ENCODE data around the gene PARVB.
"Not testable (repeated sequence)": the region's sequence is repeated elsewhere in the genome, so short reads cannot be mapped to it uniquely, and the experiment has no call there.

The PARVB gene

DNA sequence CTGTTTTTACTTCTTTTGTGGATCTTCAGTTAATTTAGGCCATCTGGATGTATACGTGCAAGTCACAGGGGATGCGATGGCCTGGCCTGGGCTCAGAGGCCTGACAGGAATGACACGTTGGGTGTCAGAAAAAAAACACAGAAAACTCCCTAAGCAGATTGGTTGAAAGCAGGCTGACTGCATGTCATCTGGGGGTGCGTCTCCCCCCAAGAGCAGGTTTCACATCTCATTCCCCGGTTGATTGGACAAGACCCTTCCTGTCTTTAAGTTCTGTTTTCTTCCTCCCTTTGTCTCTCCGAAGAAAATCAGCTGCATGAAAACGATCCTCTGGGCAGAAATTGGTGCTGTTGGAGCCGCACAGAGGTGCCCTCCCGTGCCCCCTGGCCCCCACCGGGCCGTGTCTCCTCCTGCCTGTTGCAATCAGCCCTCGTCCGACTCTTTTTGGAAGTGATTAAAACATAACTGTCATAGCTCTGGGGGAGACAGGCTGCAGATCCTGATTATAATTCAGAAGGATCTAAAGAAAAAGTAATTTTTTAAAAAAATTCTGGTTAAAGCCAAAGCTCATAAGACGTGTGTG lies 84.8 kb downstream of the PARVB start:
- peaks cover 20% of the 10 kb centered on the region for H3K4me1 Mint-ChIP-seq
- no peak for DNase-seq (ENCODE audit: low spot score in 2 of 2)
- no peak overlapping the region for H3K4me3 Mint-ChIP-seq
- H3K27ac Mint-ChIP-seq, result no peak overlapping the region
- ATAC-seq, result no peak
- no peaks in the 10 kb centered on the region for H3K9me3 Mint-ChIP-seq
- H3K36me3 Mint-ChIP-seq, result peaks cover 44% of the 10 kb centered on the region

DNA sequence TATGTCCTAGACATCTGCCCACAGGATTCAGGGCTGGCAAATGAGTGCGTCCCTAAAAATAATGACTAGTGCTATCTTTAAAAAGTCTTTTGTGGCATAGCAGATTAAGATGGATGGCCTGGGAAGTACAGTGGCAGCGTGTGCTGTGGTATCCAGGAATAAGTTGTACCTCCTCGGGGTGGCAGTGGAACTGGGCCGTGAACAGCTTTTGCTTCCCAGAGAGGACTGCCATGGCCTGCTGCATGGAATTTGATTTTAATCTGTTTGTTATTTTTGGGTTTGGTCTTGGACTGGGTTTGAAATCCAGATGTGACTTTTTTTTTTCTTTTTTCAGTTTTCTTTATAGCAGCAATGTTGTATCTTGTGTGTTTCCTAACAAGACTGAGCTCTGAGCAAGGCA lies 85.3 kb downstream of the PARVB start:
- no peak for DNase-seq (ENCODE audit: low spot score in 2 of 2)
- no peak overlapping the region for H3K4me3 Mint-ChIP-seq
- no peak for ATAC-seq
- peaks cover 39% of the 10 kb centered on the region for H3K36me3 Mint-ChIP-seq
- H3K9me3 Mint-ChIP-seq, result no peaks in the 10 kb centered on the region
- no peak overlapping the region for H3K27ac Mint-ChIP-seq
- H3K4me1 Mint-ChIP-seq, result peaks cover 20% of the 10 kb centered on the region

DNA sequence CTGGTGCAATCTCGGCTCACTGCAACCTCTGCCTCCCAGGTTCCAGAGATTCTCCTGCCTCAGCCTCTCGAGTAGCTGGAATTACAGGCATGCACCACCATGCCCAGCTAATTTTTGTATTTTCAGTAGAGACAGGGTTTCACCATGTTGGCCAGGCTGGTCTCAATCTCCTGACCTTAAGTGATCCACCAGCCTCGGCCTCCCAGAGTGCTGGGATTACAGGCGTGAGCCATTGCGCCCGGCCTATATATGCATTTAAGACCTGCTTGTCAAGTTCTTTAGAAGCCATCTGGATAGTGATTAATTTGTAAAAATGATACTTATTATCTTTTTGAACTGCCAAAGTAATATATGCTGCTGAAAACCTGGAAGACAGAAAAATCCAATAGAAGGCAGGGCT lies 86.6 kb downstream of the PARVB start:
- ATAC-seq; DNase-seq (ENCODE audit: low spot score in 2 of 2); H3K27ac Mint-ChIP-seq; H3K4me3 Mint-ChIP-seq; H3K9me3 Mint-ChIP-seq: not testable (repeated sequence)
- Mint-ChIP-seq H3K36me3 (peaks cover 34% of the 10 kb centered on the region), H3K4me1 (peaks cover 20% of the 10 kb centered on the region)

- H3K4me3 Mint-ChIP-seq, result no peak overlapping the region
- H3K4me1 Mint-ChIP-seq, result peaks cover 16% of the 10 kb centered on the region
- ATAC-seq (no peak), DNase-seq (ENCODE audit: low spot score in 2 of 2) (no peak)
- peaks cover 36% of the 10 kb centered on the region for H3K36me3 Mint-ChIP-seq
- no peaks in the 10 kb centered on the region for H3K9me3 Mint-ChIP-seq
- no peak overlapping the region for H3K27ac Mint-ChIP-seq
Measured at GRCh38 chr22:44111562-44112155, 87.6 kb downstream of the PARVB start.

DNA sequence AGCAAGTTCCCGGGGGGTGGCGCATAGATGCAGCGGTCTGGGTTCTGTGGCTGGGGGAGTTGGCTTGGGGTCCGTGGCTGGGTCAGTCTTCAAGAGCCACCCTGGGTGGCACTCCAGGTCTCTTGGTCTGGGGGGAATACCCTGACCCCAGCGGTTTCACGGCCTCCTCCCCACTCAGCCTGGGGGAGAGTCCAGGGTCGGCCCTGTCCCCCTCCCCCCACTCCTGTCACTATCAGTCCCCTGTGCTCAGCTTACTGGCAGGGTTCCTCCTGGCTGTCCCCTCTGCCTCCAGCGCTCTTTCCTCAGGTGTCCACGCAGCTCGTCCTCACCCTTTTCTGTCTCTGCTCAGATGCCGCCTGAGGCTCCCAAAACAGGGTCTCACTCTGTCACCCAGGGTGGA lies 88.1 kb downstream of the PARVB start:
- H3K36me3 Mint-ChIP-seq, result peaks cover 36% of the 10 kb centered on the region

GRCh38 chr22:44116331-44116730 lies 92.2 kb downstream of the PARVB start:
- ATAC-seq, result no peak
- Mint-ChIP-seq H3K36me3 (peaks cover 13% of the 10 kb centered on the region), H3K4me3 (no peak overlapping the region), H3K27ac (no peak overlapping the region), H3K9me3 (no peaks in the 10 kb centered on the region), H3K4me1 (peaks cover 6% of the 10 kb centered on the region)
- DNase-seq (ENCODE audit: low spot score in 2 of 2), result no peak

More for the DNA sequence above, 88.1 kb downstream of the PARVB start:
- peaks cover 10% of the 10 kb centered on the region for H3K4me1 Mint-ChIP-seq
- no peak for ATAC-seq
- DNase-seq (ENCODE audit: low spot score in 2 of 2), result no peak
- no peak overlapping the region for H3K4me3 Mint-ChIP-seq
- no peak overlapping the region for H3K27ac Mint-ChIP-seq
- no peaks in the 10 kb centered on the region for H3K9me3 Mint-ChIP-seq

DNA sequence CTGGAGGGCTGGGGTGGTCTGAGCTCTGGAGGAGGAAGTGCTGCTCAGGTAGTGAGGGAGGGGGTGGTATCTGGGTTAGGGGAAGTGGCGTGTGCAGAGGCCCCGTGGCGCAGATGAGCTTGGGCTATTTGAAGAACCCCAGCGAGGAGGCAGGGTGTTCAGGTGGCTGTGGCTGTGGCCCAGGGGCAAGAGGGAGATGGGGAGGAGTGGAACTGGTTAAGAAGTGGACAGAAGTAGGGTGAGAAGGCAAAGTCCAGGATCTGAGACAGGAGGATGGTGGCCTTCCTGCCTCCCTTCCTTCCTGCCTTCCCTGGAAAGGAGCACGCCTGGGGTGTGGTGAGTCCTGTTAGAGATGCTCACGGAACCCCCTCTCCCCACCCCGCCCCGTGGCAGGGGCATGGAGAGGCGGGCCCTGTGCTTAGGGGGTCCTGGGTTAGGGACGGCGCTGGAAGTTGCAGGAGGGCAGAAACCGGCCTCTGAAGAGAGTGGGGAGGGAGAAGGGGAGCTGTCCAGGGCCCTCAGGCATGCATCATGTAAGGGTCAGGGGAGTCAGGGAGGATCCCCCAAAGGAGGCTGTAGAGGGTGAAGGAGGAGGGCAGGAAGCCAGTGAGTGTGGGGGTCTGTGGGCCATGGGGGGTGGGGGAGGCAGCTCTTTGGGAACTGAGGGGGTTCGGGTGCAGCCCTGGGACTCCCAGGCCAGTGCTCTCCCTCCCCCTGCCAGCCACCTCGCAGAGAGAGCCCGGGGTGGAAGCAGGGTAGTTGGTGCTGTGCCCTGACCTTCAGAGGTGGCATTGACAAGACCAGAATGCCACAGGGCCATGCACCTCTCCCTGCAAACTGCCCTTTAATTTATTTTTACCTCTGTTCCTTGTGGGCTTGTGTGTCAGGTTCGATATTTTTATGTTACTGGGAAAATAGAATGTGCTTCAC lies 92.9 kb downstream of the PARVB start:
- Mint-ChIP-seq H3K27ac (no peak overlapping the region), H3K9me3 (no peaks in the 10 kb centered on the region)

DNA sequence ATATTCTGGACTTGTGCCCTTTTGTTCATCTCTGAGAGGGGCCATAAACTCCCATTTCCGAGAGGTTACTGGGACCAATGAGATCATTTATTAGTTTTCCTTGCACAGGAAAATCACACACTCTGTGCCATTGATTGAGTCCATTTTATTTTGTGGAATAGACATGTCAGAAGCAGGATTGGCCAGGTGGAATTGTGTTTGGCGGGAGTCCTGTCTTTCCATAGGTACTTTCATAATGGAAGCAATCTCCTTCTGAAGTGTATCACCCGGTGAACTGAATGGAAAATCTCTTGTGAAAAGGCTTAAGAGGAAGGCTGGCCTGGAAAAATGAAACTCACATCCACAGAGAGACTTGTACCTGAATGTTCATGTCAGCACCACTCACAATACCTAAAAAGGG lies 93.6 kb downstream of the PARVB start:
- Mint-ChIP-seq H3K4me3 (no peak overlapping the region), H3K27ac (no peak overlapping the region), H3K9me3 (no peaks in the 10 kb centered on the region), H3K36me3 (peaks cover 14% of the 10 kb centered on the region), H3K4me1 (no peaks in the 10 kb centered on the region)
- no peak for DNase-seq (ENCODE audit: low spot score in 2 of 2)
- ATAC-seq, result no peak

More for the DNA sequence above, 92.9 kb downstream of the PARVB start:
- H3K36me3 Mint-ChIP-seq, result peaks cover 13% of the 10 kb centered on the region
- DNase-seq (ENCODE audit: low spot score in 2 of 2), result no peak
- peaks cover 6% of the 10 kb centered on the region for H3K4me1 Mint-ChIP-seq
- no peak for ATAC-seq
- H3K4me3 Mint-ChIP-seq, result no peak overlapping the region

DNA sequence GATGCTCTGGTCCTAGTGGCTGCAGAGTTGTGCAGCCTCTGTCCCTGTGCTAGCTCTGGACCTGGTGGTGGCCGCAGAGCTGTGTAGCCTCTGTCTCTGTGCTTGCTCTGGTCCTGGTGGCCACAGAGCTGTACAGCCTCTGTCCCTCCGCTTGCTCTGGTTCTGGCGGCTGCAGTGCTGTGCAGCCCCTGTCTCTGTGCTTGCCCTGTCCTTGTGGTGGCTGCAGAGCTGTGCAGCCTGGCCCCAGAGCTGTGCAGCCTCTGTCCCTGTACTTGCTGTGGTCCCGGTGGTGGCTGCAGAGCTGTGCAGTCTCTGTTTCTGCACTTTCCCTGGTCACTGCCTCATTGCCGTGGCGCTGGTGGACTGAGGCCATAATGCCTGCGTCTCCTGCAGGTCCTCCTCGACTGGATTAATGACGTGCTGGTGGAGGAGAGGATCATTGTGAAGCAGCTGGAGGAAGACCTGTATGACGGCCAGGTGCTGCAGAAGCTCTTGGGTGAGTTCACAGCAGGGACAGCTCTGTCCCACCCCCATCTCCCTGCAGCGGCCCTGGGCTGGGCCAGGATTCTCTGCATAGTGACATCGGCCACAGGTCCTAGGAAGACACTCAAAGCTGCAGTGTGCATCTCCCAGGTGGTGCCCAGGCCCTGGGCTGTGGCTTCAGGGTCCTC lies 94.7 kb downstream of the PARVB start:
- ATAC-seq (no peak), DNase-seq (ENCODE audit: low spot score in 2 of 2) (no peak)
- H3K9me3 Mint-ChIP-seq, result no peaks in the 10 kb centered on the region
- H3K36me3 Mint-ChIP-seq, result peaks cover 15% of the 10 kb centered on the region
- no peak overlapping the region for H3K27ac Mint-ChIP-seq
- no peaks in the 10 kb centered on the region for H3K4me1 Mint-ChIP-seq
- no peak overlapping the region for H3K4me3 Mint-ChIP-seq

GRCh38 chr22:44119669-44120313 lies 95.7 kb downstream of the PARVB start:
- ATAC-seq, result no peak
- Mint-ChIP-seq H3K9me3 (no peaks in the 10 kb centered on the region), H3K4me1 (no peaks in the 10 kb centered on the region), H3K36me3 (peaks cover 21% of the 10 kb centered on the region), H3K27ac (no peak overlapping the region), H3K4me3 (no peak overlapping the region)
- no peak for DNase-seq (ENCODE audit: low spot score in 2 of 2)

GRCh38 chr22:44120314-44120704 lies 96.2 kb downstream of the PARVB start:
- DNase-seq (ENCODE audit: low spot score in 2 of 2) (no peak), ATAC-seq (no peak)
- Mint-ChIP-seq H3K4me1 (no peaks in the 10 kb centered on the region), H3K36me3 (peaks cover 23% of the 10 kb centered on the region), H3K27ac (no peak overlapping the region), H3K9me3 (peaks cover 3% of the 10 kb centered on the region), H3K4me3 (no peak overlapping the region)

GRCh38 chr22:44125421-44125820 lies 101.3 kb downstream of the PARVB start:
- no peak overlapping the region for H3K4me3 Mint-ChIP-seq
- peaks cover 27% of the 10 kb centered on the region for H3K36me3 Mint-ChIP-seq
- peaks cover 15% of the 10 kb centered on the region for H3K9me3 Mint-ChIP-seq
- ATAC-seq, result no peak
- DNase-seq (ENCODE audit: low spot score in 2 of 2), result no peak
- H3K27ac Mint-ChIP-seq, result no peak overlapping the region
- H3K4me1 Mint-ChIP-seq, result no peaks in the 10 kb centered on the region

DNA sequence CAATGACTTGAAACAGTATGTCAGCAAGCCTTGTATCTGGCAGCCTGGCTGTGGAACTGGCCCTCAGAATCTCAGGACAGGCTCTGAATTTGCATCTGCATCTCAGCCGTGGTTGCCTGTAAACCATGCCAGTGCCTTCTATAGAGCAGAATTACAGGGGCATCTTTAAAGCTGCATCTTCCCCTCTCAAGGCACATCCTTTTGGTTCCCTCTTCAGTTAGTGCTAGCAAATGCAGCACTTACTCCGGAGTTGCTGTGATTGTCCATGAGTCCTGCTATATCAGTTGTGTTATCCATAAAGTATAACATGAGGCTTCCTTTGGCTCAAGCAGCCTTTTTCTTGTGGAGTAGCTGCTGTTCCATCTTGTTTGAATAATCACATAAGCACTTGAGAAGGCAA lies 102.7 kb downstream of the PARVB start:
- H3K4me1 Mint-ChIP-seq, result no peaks in the 10 kb centered on the region
- H3K9me3 Mint-ChIP-seq, result peaks cover 15% of the 10 kb centered on the region
- DNase-seq (ENCODE audit: low spot score in 2 of 2), result no peak
- no peak overlapping the region for H3K27ac Mint-ChIP-seq
- ATAC-seq, result no peak
- peaks cover 39% of the 10 kb centered on the region for H3K36me3 Mint-ChIP-seq
- no peak overlapping the region for H3K4me3 Mint-ChIP-seq

DNA sequence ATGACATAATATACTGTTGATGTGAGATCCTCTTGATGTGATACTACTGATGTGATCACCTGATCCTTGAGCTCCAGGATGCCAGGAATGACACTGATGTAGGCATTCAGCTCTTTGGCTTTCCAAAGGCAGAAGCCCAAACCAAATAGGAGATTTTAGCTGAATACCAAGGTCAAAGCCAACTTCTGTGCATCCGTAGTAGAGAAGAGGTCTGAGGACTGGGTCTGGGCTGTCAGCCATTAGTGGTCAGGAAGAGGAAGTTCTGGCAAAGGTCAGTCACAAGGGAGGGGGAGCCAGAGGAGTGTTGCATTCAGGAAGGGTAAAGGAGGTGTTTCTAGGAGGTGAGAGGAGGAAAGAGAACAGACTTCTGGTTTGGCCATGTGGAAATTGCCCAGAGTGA lies 103.3 kb downstream of the PARVB start:
- no peak overlapping the region for H3K27ac Mint-ChIP-seq
- peaks cover 15% of the 10 kb centered on the region for H3K9me3 Mint-ChIP-seq
- DNase-seq (ENCODE audit: low spot score in 2 of 2) (no peak), ATAC-seq (no peak)
- no peak overlapping the region for H3K4me3 Mint-ChIP-seq
- peaks cover 37% of the 10 kb centered on the region for H3K36me3 Mint-ChIP-seq
- H3K4me1 Mint-ChIP-seq, result no peaks in the 10 kb centered on the region
